CD1c-positive myeloid dendritic cell (primary cell): Measurements from ENCODE around the gene MASP2.
"Not testable (repeated sequence)": the region's sequence is repeated elsewhere in the genome, so short reads cannot be mapped to it uniquely, and the experiment has no call there.

Experiments used
- DNase-seq: peaks from one replicate; pipeline ENCODE4 v3.0.0-alpha.2; 2016; ENCODE audit errors: extremely low spot score

The MASP2 gene

GRCh38 chr1:11046625-11047365 is at the start of gene MASP2:
Gene MASP2, minus strand, starts transcription at chr1:11047239. Its CDS starts 32 bp downstream, at chr1:11047207.
- no peak for DNase-seq

- not testable (repeated sequence) for DNase-seq
Observed at GRCh38 chr1:11083784-11084183, 36.7 kb upstream of the MASP2 start.

- no peak for DNase-seq
Observed at GRCh38 chr1:11080931-11081330, 33.9 kb upstream of the MASP2 start.

GRCh38 chr1:11078631-11079030 is 31.6 kb upstream of the MASP2 start:
- no peak for DNase-seq

GRCh38 chr1:11073398-11073797 is 26.4 kb upstream of the MASP2 start:
- not testable (repeated sequence) for DNase-seq

- DNase-seq = no peak
Observed at GRCh38 chr1:11072216-11072917, 25.3 kb upstream of the MASP2 start.

GRCh38 chr1:11071463-11072215 is 24.6 kb upstream of the MASP2 start:
- no peak for DNase-seq

- no peak for DNase-seq
Observed at GRCh38 chr1:11070876-11071275, 23.8 kb upstream of the MASP2 start.

- DNase-seq = no peak
Observed at GRCh38 chr1:11068600-11069473, 21.8 kb upstream of the MASP2 start.

- no peak for DNase-seq
Observed at GRCh38 chr1:11067716-11068599, 20.9 kb upstream of the MASP2 start.

- no peak for DNase-seq
Observed at GRCh38 chr1:11065796-11066195, 18.8 kb upstream of the MASP2 start.

GRCh38 chr1:11064942-11065341 is 17.9 kb upstream of the MASP2 start:
- no peak for DNase-seq

GRCh38 chr1:11063937-11064537 is 17.0 kb upstream of the MASP2 start:
- DNase-seq = not testable (repeated sequence)

- peak; percentile 5 for DNase-seq
Observed at GRCh38 chr1:11062965-11063401, 15.9 kb upstream of the MASP2 start.

GRCh38 chr1:11061652-11062365 is 14.8 kb upstream of the MASP2 start:
- no peak for DNase-seq

GRCh38 chr1:11059968-11060830 is 13.2 kb upstream of the MASP2 start, which contains the start of gene SRM:
Gene SRM, minus strand, starts transcription at chr1:11060018. Its CDS starts 75 bp downstream, at chr1:11059943.
- DNase-seq = peak; percentile 97

GRCh38 chr1:11059155-11059967 is 12.3 kb upstream of the MASP2 start:
- DNase-seq = no peak
